RPMI7951 (cell line): ENCODE results near the gene CYSTM1. TPM values are rescaled to one million over a fixed set of nuclear protein-coding genes. Genes with fewer than 3 reads are reported as not detected.
"Not testable (repeated sequence)": the region's sequence is repeated elsewhere in the genome, so short reads cannot be mapped to it uniquely, and the experiment has no call there.

Experiments
- DNase-seq: peaks from one replicate; pipeline ENCODE4 v3.0.0-alpha.2; 2012; ENCODE audit warnings: low read depth
- total RNA-seq: library from RNA; depleted of rRNA; stranded (reverse); fragments of >200 nt; shearing (Covaris generic); gene quantifications from 2 replicates; pipeline ENCODE4 v1.2.3, GENCODE V29; 2014

The CYSTM1 gene
- total RNA-seq, 1 experiment from 2014 or later, result 29.1 TPM

GRCh38 chr5:140176031-140176387 lies 1.0 kb downstream of the CYSTM1 start:
- no peak for DNase-seq

GRCh38 chr5:140178086-140178410 lies 3.1 kb downstream of the CYSTM1 start:
- no peak for DNase-seq

GRCh38 chr5:140178482-140179116 lies 3.6 kb downstream of the CYSTM1 start:
- DNase-seq, result no peak

- DNase-seq, result peak; percentile 6
Measured at GRCh38 chr5:140181002-140181483, 6.1 kb downstream of the CYSTM1 start.

- no peak for DNase-seq
Measured at GRCh38 chr5:140181525-140181924, 6.5 kb downstream of the CYSTM1 start.

GRCh38 chr5:140182075-140182711 lies 7.2 kb downstream of the CYSTM1 start:
- DNase-seq, result peak; percentile 29

GRCh38 chr5:140182803-140183367 lies 7.9 kb downstream of the CYSTM1 start:
- peak; percentile 32 for DNase-seq

GRCh38 chr5:140185409-140185808 lies 10.4 kb downstream of the CYSTM1 start:
- DNase-seq, result no peak

- no peak for DNase-seq
Measured at GRCh38 chr5:140186267-140186671, 11.3 kb downstream of the CYSTM1 start.

- no peak for DNase-seq
Measured at GRCh38 chr5:140189253-140189652, 14.3 kb downstream of the CYSTM1 start.

GRCh38 chr5:140189977-140190871 lies 15.2 kb downstream of the CYSTM1 start:
- peak; percentile 35 for DNase-seq

- DNase-seq, result no peak
Measured at GRCh38 chr5:140190872-140191218, 15.9 kb downstream of the CYSTM1 start.

GRCh38 chr5:140192715-140193430 lies 17.9 kb downstream of the CYSTM1 start:
- DNase-seq, result no peak

GRCh38 chr5:140194662-140195061 lies 19.7 kb downstream of the CYSTM1 start:
- DNase-seq, result no peak

GRCh38 chr5:140196115-140196814 lies 21.3 kb downstream of the CYSTM1 start:
- no peak for DNase-seq

GRCh38 chr5:140197023-140197422 lies 22.0 kb downstream of the CYSTM1 start:
- no peak for DNase-seq

- not testable (repeated sequence) for DNase-seq
Measured at GRCh38 chr5:140198915-140199314, 23.9 kb downstream of the CYSTM1 start.

- DNase-seq, result no peak
Measured at GRCh38 chr5:140202078-140202477, 27.1 kb downstream of the CYSTM1 start.

- DNase-seq, result no peak
Measured at GRCh38 chr5:140202610-140203009, 27.6 kb downstream of the CYSTM1 start.

- no peak for DNase-seq
Measured at GRCh38 chr5:140205216-140205615, 30.2 kb downstream of the CYSTM1 start.

- DNase-seq, result no peak
Measured at GRCh38 chr5:140205952-140206351, 31.0 kb downstream of the CYSTM1 start.
